GM21381 (cell line): ENCODE results near the gene ZNF184.

Experiments used
- ATAC-seq: cut with Tn5 transposase; IDR thresholded peaks from one replicate; pipeline ENCODE4 v1.9.1; 2021; ENCODE audit warnings: mild to moderate bottlenecking, moderate library complexity; ENCODE audit not compliant: unreplicated experiment

Gene ZNF184

DNA sequence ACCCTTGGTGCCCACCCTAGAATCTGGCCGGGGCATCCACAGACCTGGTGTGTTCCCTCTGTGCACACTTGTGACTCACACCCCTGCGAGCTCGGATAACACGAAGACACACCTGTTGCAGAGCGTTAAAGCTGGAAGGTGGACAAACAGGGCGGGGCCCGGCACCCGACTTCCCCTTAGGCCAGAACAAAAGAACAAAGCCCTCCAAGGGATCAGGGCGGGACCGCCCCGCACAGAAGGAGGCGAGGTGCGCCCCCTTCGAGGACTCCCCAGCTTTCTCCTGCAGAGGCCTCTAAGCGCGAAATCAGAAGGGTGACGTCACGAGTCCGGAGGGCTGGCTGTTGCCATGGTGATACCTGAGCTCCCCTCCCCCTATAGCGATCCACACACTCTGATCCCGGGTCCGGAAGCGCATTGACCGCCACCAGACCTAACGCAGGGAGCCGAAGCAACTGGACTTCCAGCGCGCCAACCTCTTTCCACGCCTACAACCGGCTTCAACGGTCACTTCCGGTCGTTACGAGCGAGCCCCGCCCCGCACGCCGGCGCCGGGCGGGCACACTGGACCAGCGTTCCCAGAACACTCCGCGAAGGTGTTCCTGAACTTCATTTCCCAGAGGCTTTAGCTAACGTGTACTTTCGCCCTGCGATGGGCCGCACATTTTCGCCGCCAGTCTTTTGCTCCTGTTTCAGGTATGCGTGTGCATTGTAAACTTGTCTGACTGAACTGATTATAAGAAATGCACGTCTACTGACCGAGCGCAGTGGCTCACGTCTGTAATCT is at the start of gene ZNF184:
TSS of gene ZNF184 (minus strand) at position 489 of the 784 bp plus-strand sequence. CDS start 811 bp downstream, outside the sequence.
- ATAC-seq = peak; percentile 85

DNA sequence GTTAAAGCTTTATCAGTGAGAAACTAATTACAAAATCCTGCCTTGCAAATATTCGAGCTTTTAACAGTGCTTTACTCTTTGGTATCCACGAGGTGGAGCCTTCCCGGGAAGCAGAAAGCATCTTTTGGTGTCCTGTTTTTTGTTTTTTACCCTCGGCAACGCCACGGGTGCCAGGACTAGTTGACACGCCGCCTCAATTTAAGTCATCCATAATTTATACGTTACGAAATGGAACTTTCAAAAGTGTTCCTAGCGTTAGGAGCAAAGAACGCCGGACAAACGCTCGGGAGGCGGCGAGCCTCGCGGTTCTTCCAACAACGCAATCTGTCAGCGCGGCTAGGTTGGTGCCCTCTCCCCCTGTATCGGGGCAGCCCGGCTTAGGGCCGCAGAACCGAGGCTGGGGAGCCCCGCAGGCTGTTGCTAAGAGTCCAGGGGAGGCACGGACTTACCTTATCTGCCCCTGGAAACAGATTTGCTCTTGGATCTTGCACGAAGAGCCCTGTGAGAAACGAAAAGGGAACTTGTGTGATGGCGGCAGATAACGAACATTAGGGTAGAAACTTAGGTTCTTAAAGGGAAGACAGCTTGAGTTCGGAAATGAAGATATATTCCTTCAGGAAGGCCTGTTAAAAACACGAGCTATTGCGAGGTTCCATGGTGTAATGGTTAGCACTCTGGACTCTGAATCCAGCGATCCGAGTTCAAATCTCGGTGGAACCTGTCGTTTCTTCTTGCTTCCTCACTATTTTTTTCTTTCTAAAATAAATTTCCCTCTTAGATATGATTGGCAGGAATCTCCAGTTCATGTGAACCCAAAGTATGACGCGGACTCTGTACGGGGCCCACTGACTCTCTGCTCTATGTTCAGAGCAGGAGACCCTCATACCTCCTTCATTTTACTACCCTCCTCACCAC is 46.2 kb upstream of the ZNF184 start:
- ATAC-seq = peak; percentile 65

DNA sequence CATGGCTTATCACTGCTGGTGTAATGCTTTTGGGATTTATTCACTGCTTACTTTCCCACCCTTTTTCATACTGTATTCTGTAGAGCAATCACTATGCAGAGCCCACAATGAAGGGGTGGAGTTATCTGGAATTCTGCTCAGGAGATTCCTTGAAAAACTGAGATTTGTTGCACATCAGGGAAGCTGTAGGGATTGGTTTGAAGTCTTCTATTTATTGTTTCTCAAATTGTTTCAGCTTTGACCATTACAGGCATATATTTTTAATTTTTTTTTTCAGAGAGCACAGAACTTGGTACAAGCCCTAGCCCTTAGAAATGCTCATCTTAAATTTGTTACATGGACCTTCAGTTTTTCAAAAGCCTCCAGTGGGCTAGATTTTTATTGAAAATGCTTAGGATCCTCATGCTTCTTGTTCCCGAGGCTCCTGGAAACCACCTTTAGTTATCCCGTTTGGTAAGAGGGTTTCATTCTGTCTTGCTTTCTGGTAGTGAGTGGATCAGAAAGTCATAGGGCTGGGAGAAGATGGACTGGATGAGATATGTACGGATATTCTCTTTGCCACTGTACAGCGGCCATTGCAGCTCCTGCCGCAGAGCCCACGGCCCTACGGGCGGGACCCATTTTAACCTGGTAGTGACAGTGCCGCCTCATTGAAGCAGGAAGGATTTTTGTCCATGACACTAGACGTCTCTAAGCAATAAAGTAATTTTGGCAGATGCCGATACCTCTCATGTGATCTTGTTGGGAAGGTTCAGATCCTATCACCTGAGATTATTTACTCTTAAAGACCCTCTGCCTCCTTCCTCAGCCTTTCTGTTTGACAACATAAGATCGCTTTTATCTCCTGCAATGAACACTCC is 45.3 kb upstream of the ZNF184 start:
- no peak for ATAC-seq

DNA sequence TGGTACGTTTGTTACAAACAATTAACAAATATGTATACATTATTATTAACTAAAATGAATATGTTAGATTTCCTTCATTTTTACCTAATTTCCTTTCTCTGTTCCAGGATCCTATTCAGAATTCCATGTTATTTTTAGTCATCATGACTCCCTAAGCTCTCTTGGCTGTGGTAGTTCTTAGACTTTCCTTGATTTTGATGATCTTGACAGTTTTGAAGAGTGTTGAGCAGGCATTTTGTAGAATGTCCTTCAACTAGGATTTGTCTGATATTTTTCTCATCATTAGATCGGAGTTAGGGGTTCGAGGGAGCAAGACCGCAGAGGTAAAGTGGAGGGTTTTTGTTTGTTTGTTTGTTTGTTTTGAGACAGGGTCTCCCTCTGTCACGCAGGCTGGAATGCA is 44.3 kb upstream of the ZNF184 start:
- no peak for ATAC-seq

DNA sequence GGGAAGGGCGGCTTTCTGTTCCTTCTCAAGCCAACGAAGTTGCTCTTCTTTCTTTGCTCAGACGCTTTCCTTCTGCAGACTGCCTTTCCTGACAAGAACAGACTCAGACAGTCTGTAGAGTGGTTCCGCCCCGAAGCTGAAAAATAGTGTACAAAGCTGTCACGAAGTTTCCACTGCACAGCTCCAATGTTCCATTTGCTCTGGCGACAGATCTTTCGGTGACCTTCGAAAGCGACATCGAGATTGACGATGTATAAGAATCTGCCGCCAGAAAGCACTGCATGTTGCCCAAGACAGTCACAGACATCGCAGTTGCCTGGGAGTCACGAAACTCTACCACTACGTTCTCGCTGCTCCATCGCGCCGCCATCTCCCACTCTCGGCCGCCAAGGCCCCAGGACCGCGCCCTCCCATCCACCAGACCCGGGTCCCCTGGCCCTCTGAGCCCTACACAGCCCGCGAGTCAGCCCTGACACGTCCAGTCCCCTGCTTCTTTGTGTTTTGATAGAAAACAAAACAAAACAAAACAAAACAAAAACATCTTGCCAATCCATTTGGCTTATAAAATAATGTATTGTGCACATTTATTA is 42.1 kb upstream of the ZNF184 start:
- no peak for ATAC-seq

DNA sequence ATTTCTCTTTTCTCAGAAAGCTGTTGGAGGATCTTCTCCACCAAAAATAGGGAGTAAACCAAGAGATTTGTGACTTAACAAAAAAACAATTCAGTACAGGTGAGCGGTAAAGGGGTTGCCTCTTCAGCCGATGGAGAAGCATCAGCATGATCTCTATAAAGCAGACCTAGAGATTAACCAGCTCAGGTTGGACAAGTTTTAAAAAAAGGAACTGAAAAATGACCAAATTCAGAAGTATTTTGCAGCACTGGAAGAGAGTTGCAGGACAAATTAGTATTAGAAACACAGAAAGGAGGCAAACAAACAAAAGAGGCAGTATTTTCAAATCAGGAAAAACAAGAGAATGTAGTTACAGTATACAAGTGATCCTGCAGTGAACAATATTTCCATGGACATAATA is 39.6 kb upstream of the ZNF184 start:
- no peak for ATAC-seq

DNA sequence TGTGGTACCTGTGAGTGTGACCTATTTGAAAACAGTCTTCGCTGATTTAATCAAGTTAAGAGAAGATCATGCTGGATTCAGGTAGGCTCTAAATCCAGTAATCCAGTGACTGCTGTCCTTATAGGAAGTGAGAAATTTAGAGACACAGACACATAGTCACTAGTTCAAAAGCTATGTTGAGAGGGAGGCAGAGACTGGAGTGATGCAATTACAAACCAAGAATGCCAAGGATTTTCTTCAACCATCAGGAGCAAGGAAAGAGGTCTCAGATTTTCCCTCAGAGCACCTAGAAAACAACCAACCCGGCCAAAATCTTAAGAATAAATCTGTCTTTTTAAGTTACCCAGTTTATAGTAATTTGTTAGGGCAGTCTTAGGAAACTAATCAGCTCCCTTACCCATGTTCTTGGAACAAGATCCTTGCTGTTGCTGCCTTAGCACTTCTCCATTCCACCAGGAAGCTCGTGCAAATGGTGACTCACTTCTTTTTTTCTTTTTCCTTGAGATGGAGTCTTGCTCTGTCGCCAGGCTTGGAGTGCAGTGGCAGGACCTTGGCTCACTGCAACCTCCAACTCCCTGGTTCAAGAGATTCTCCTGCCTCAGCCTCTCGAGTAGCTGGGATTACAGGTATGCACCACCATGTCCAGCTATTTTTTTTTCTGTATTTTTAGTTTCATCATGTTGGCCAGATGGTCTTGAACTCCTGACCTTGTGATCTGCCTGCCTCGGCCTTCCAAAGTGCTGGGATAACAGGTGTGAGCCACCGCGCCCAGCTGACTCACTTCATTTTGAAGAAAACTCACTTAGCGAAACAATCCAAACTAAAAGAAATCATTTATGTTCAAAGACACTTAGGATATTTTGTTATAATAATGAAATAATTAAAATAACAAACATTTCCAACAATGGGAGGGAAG is 34.4 kb upstream of the ZNF184 start:
- ATAC-seq = no peak

DNA sequence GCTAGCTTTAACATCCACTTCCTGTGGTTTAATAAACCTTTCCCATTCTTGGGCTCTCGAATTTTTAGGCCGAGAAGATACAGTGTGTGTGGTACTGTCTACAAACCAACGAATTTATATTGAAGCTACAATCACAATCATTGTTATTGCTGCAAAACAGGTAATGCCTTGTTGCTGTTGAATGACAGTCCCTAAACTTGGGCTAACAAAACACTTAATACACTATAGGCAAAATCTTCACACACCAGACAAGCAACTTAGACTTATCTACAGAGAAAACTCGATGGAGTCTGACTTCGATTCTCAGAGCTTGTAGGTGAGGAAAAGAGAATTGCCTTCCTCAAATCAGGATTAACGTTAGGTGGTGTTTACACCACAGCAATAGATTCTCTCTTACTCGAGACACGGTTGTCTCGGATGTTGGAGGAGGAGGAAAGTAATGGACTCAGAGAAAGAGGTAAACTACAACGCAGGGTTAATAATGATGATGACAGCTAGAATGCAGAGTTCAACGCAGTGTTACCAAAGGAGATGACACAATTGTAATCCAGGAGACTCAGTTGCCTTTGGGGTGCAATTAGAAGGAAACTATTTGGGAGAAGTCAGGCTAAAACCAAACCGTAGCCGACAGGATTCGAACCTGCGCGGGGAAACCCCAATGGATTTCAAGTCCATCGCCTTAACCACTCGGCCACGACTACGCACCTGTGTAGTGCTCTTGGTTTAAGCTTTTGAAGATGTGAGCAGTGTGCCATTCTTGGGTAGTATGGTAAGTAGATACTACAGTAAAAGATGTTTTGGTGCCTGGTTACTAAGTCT is 32.5 kb upstream of the ZNF184 start:
- no peak for ATAC-seq

DNA sequence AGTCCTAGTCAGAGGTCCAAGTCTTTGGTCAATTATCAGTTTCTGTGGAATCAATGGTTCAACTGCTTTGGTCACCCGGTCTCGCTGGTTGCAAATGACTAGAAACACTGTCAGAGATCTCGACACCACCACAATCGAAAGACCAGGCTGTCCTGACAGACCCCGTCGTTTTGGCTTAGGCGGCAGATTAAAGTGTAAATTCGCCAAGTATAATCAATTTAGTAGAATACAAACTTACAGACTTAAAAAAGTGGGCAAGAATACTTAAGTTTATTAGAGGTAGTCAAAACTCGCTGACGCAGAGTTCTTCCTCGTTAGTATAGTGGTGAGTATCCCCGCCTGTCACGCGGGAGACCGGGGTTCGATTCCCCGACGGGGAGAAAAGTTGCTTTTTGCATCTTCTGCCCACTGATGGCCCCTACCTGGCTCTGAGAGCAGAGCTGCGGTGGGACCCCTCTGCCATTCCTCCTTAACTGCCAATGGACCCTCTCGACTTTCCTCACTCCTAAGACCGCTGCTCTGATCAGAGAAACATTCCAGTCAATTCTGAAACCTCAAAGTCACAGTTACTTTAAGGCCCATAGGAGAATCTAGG is 30.6 kb upstream of the ZNF184 start:
- ATAC-seq = peak; percentile 41

DNA sequence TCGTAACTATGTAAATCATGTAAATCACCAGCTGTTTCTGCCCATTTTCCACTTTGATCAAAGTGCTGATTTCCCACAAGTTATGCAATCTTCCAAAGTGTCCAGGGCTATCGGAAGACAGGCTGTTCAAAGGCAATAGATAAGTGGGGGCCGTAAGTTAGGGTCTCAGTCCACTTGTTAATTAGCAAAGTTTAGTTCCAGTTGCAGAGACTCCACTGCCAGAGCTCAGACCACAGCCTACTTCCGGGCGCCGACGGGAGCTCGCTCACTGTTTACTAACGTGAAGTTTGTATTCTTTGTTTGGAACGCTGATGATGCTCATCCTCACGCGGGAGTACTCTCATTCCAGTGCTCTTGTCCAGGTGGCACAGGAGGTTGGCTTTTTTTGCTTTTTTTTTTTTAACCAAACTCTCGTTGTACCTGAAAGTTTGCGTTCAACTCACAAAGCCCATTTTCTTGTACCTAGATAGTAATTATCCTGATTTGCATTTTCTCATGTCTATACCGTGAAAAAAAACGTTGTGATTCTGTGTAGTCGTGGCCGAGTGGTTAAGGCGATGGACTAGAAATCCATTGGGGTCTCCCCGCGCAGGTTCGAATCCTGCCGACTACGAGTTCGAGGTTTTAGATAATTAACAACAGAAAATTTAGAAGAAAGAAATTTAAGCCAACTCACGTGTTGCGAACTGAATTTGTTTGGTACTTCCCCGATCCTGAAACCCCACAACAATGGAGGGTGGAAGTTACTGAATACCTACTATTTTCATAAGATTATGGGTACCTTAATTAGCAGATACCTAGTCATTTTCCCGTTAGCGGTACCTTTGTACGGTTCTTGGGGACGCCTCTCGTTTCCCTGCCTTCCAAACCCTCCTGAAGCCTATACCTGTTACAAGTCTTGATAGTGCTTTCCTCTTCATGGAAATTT is 29.9 kb upstream of the ZNF184 start:
- ATAC-seq = peak; percentile 45

DNA sequence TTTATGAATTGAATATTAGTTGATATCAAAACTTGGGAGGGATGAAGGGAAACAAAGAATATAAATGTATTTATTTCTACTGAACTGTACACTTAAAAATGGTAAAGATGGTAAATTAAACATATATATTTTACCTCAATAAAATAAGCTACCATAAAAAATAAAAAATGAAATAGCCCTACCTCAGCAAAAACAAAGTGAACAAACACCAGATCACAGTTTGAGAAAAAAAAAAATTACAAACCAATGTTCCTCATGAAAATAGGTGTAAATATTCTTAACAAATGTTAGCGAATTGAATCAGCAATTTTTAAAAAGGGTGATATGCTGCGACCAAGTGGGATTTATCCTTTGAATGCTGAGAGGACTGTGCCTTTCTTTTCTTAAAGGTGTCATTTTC is 28.3 kb upstream of the ZNF184 start:
- no peak for ATAC-seq

DNA sequence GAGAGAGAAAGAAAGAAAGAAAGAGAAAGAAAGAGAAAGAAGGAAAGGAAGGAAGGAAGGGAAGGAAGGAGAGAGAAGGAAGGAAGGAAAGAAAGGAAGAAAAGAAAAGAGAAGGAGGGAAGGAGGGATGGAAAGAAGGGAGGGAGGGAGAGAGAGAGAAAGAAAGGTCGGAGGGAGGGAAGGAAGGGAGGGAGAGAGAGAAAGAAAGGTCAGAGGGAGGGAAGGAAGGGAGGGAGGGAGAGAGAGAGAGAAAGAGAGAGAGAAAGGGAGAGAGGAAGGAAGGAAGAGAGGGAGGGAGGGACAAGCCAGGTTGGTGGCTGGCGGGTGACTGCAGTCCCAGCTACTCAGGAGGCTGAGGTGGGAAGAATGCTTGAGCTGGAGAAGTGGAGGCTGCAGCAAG is 27.3 kb upstream of the ZNF184 start:
- no peak for ATAC-seq

DNA sequence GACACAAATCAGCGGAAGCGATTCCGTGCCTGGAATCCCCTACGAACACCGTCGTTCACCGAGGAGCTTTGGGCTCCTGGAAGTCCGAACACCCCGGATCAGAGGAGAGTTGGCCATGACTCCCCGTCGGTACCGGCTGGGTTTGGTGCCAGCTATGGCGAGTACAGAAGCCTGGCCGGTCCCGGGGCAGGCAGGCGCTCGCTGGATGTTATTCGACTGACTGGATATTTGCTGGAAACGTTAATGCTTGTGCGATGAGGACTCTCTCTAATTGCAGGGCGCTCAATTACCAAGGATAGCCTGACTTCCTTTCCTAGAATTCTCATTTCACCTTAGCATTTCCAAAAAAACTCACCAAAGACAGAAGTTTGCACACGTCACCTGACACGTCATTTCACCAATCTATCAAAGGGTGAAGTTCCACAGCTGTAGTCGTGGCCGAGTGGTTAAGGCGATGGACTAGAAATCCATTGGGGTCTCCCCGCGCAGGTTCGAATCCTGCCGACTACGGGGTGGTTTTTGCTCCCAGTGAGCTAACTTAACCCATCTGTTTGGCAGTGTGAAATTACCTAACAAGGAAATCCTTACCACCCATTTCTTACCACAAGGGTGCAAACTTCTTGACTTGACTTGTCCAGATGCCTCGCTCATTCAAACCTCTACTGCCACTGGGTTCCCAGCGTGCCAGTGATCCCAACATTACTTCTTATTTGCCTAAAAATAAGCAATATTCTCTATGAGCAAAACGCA is 22.7 kb upstream of the ZNF184 start:
- ATAC-seq = peak; percentile 61

DNA sequence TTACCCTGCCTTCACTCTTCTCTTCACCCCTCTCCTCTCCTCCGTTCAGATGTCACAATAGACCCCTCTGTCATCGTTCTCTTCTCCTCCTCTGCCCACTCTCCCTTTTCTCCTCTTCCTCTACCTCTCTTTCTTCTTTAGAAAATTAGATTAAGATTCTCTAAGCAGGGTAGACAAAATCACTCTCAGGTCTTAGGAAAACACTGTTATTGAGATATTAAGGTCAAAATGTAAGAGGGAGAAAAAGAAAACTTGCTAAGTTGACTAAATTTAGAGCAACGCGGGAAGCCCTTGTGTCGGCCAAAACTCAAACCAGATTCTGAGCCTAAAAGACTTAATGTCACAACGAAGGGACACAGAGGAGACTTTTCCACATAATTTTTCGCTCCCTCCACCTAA is 22.1 kb upstream of the ZNF184 start:
- no peak for ATAC-seq

DNA sequence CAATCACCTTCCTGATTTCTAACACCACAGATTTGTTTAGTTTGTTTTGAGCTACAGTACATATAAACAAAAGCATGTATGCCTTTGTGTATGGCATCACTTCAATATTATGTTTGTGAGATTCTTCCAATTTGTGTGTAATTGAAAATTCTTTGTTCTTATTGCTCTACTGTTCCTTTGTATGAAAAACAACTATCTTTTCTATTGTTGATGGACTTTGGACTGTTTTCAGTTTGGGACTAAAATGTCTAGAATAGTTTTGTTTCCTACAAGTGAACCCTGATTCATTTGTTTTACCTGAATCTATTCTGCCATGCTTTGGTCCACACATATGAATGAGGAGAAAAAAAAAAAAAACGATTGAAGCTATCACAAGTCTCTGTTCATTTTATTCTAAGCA is 21.2 kb upstream of the ZNF184 start:
- ATAC-seq = no peak

DNA sequence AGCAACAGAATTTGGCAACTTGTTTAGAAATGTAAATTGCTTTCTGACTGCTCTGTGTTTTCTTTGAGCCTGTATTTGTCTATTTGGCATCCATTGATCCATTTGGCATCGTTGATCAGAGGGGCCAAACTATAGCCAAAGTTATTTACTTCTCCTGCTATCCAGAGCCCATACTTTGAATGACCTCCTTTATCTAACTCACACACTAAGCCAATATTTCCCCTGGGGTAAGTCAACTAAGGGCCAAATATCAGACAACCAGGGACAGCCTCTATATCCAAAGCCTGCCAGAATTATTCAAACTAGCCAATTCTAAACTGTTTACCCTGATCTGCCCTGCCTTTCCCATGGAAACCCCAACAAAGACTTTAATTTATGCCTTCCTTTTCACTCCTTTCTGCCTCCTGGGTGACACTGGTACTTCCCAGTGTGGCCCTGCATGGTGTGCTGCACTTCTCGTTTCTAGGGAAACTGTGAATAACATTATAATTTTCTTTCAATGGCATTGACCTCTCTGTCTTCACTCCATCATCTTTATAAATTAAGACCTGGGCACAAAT is 19.8 kb upstream of the ZNF184 start:
- ATAC-seq = no peak
